HUES64 (cell line): Measurements from ENCODE around the gene SRRM3.
"Not testable (repeated sequence)": the region's sequence is repeated elsewhere in the genome, so short reads cannot be mapped to it uniquely, and the experiment has no call there.

Experiments
- H3K27ac ChIP-seq: 2 replicates; pipeline ENCODE4 v1.7.0; 2013; ENCODE audit warnings: low read depth, low read length, inconsistent platforms
- H3K27me3 ChIP-seq: 2 replicates; pipeline ENCODE4 v1.6.1; 2013; ENCODE audit warnings: mild to moderate bottlenecking, low read length; ENCODE audit not compliant: insufficient read depth
- H3K36me3 ChIP-seq: 2 replicates; pipeline ENCODE4 v1.6.1; 2013; ENCODE audit warnings: mild to moderate bottlenecking, low read length; ENCODE audit not compliant: insufficient read depth
- H3K4me1 ChIP-seq: 2 replicates; pipeline ENCODE4 v1.6.1; 2013; ENCODE audit warnings: mild to moderate bottlenecking, low read length, moderate library complexity; ENCODE audit not compliant: insufficient read depth
- H3K4me3 ChIP-seq: 2 replicates; pipeline ENCODE4 v1.5.1; 2013; ENCODE audit warnings: mild to moderate bottlenecking, low read length, moderate library complexity
- H3K9ac ChIP-seq: 2 replicates; pipeline ENCODE4 v1.6.1; 2013; ENCODE audit warnings: mild to moderate bottlenecking, low read depth, low read length
- H3K9me3 ChIP-seq: 2 replicates; pipeline ENCODE4 v1.6.1; 2013; ENCODE audit warnings: low read depth, low read length; ENCODE audit not compliant: insufficient read depth
- WGBS: fragments of 150-250, 120-280 bp; methylation state at CpG from one replicate; pipeline ENCODE4 v1.1.7; 2013; ENCODE audit warnings: missing lambda C conversion rate; 5-methylcytosine and 5-hydroxymethylcytosine counted together

Gene SRRM3

DNA sequence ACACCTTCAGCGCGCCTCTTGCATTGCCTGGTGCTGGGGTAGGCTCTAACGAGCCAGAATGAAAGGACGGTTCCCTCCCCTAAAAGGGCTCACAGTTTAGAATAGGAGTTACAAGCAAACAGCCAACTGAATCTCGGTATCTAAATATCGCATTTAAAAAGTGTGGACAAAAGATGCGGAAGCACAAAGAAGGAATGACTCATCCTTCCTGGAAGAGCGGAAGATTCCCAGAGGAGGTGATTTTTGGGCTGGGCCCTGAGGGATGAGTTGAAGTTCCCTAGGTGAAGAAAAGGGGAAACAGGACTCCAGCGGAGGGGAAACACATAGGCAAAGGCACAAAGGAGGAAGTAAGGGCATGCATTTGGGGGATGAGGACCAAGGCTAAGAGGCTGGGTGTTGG, 29.9 kb downstream of the SRRM3 start:
- Histone ChIP-seq H3K36me3 (no peaks in the 10 kb centered on the region), H3K4me3 (no peak overlapping the region), H3K4me1 (peaks cover 22% of the 10 kb centered on the region), H3K27me3 (no peaks in the 10 kb centered on the region), H3K9ac (no peak overlapping the region), H3K9me3 (no peaks in the 10 kb centered on the region), H3K27ac (0 out of 2 replicates have a peak overlapping the region, but pooled peaks have one; percentile 25)
- 33% methylated on average over 9 of the region's 9 CpGs for WGBS

DNA sequence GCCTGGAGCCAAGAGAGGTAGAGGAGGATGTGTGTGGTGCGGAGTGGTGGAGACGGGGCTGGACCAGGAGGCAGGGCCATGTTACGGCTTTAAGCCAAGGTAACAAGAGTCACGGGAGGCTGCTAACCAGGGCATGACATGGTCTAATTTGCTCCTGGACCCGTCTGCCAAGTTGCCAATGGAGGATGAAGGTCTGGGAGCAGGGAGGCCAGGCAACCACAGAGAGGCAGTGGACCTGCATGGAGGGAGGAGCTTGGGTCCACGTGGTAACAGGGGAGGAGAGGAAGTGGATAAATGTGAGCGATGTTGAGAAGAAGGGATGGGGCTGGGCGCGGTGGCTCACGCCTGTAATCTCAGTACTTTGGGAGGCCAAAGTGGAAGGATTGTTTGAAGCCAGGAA, 31.0 kb downstream of the SRRM3 start:
- Histone ChIP-seq H3K27me3 (no peaks in the 10 kb centered on the region), H3K9me3 (no peaks in the 10 kb centered on the region), H3K4me3 (no peak overlapping the region), H3K36me3 (no peaks in the 10 kb centered on the region), H3K4me1 (peaks cover 23% of the 10 kb centered on the region), H3K9ac (no peak overlapping the region), H3K27ac (no peak overlapping the region)
- 83% methylated on average over 10 of the region's 10 CpGs for WGBS

DNA sequence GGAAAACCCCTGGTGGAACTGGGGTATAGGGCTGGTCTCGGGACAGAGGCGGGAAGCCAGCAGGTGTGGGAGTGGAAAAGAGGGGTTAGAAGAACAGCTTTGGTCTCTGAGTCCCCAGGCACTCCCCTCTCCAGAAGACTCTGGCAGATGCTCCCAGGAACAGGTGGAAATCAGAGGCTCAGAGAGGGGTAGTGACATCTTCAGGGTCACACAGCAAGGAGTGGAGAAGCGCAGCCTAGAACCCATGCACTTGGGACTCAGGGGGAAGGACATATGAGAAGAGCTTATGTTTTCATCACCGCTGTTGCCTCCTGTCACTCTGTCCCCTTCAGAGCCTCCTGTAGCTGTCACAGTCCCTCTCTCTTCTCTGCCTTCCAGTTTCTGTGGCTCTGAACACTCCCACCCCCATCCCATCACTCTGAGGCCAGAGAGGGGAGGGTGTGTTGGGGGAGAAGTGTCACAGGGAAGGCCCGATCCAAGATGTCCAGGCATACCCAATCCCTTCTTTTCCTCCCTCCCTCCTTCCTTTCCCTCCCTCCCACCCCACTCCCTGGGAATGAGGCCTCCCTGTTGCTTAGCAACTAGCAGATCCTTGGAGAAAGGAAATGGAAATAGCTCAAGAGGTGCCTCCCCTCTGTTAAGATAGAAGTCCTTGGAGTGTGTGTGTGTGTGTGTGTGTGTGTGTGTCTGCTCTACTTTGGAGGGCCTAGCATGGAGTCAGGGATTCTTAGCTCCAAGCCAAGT, 32.0 kb downstream of the SRRM3 start:
- no peaks in the 10 kb centered on the region for H3K9me3 ChIP-seq
- peaks cover 27% of the 10 kb centered on the region for H3K4me1 ChIP-seq
- no peaks in the 10 kb centered on the region for H3K36me3 ChIP-seq
- WGBS = 93% methylated on average over 4 of the region's 5 CpGs
- H3K27ac ChIP-seq = no peak overlapping the region; the same call in 1 of the 2 replicates
- H3K4me3 ChIP-seq = peak overlapping the region; percentile 55; the same call in 1 of the 2 replicates
- no peaks in the 10 kb centered on the region for H3K27me3 ChIP-seq
- no peak overlapping the region for H3K9ac ChIP-seq

DNA sequence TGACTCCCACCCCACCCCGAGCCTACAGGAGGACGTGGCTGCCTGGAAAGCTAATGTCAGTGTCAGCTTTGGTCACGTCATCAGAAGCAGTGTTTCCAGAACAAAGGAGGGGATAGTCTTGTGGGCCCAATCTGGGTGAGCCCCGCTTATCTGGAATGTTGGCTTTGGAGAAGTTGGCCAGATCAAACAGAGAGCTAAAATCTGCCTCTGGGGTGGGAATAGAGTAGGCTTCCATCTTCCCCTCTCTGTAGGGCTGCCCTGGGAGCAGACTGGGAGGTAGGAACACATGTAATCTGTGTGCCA, 32.5 kb downstream of the SRRM3 start:
- no peaks in the 10 kb centered on the region for H3K27me3 ChIP-seq
- no peaks in the 10 kb centered on the region for H3K9me3 ChIP-seq
- H3K27ac ChIP-seq = no peak overlapping the region; the same call in 1 of the 2 replicates
- H3K4me1 ChIP-seq = peaks cover 27% of the 10 kb centered on the region
- no peak overlapping the region for H3K9ac ChIP-seq
- H3K4me3 ChIP-seq = peak overlapping the region; percentile 55; the same call in 1 of the 2 replicates
- no peaks in the 10 kb centered on the region for H3K36me3 ChIP-seq
- 53% methylated on average over 4 of the region's 4 CpGs for WGBS

DNA sequence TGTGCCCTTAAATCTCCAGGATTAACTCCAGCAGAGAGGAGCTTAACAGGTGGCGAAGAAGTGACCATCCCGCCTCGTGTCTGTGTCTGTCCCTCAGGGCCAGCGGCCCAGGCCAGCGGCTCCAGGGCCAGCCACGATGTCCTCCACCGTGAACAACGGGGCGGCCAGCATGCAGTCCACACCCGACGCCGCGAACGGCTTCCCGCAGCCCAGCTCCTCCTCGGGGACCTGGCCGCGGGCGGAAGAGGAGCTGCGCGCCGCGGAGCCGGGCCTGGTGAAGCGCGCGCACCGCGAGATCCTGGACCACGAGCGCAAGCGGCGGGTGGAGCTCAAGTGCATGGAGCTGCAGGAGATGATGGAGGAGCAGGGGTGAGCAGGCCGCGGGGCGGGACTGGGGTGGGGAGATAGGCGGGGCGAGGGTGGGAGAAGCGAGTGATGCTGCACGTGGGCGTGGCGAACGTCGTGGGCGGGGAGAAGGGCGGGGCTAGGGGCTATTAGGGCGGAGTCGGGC, 33.3 kb downstream of the SRRM3 start:
- Histone ChIP-seq H3K9ac (peak overlapping the region; percentile 51), H3K27ac (no peak overlapping the region; the same call in 1 of the 2 replicates), H3K36me3 (no peaks in the 10 kb centered on the region), H3K4me1 (peaks cover 27% of the 10 kb centered on the region), H3K27me3 (no peaks in the 10 kb centered on the region), H3K4me3 (peak overlapping the region; percentile 55), H3K9me3 (no peaks in the 10 kb centered on the region)
- 5% methylated on average over 48 of the region's 48 CpGs for WGBS

DNA sequence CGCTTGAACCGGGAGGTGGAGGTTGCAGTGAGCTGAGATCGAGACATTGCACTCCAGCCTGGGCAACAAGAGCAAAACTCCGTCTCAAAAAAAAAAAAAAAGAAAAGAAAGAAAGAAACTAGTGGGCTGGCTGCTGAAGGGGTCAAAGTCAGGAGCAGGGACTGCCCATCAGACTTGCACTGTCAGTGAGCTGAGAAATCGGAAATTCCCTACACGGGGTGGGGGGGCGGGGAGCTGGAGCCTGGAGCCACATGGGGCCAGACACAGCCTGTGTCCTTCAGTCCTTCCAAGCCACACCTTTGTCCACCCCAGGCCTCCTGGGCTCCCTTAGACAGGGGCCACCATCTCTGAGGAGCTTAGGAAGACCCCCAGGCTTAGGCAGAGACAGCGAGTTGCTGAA, 34.5 kb downstream of the SRRM3 start:
- Histone ChIP-seq H3K4me3 (no peak overlapping the region), H3K27ac (no peak overlapping the region), H3K27me3 (no peaks in the 10 kb centered on the region), H3K9ac (no peak overlapping the region), H3K9me3 (no peaks in the 10 kb centered on the region), H3K36me3 (no peaks in the 10 kb centered on the region), H3K4me1 (peaks cover 23% of the 10 kb centered on the region)
- 80% methylated on average over 8 of the region's 8 CpGs for WGBS

DNA sequence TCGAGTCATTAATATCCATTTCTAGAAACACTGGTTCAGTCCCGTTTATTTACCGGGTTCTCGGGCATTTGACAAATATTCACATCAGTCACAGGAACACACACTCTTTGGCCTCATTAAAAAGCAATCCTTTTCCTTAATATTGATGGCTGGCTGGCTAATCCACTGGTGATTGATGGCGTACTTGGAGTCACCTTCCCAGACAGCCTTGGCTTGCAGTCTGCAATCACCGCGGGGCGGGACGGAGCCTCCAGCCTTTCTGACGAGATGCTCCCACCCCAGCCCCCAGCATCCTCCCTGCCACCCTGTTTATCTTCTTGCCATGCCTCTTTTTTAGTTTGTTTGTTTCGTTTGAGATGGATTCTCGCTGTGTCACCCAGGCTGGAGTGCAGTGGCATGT, 36.6 kb downstream of the SRRM3 start:
- no peaks in the 10 kb centered on the region for H3K27me3 ChIP-seq
- no peak overlapping the region for H3K9ac ChIP-seq
- WGBS = 73% methylated on average over 12 of the region's 12 CpGs
- H3K9me3 ChIP-seq = no peaks in the 10 kb centered on the region; the same call in 1 of the 2 replicates
- no peak overlapping the region for H3K27ac ChIP-seq
- H3K4me3 ChIP-seq = no peak overlapping the region
- H3K36me3 ChIP-seq = no peaks in the 10 kb centered on the region
- H3K4me1 ChIP-seq = peaks cover 15% of the 10 kb centered on the region

DNA sequence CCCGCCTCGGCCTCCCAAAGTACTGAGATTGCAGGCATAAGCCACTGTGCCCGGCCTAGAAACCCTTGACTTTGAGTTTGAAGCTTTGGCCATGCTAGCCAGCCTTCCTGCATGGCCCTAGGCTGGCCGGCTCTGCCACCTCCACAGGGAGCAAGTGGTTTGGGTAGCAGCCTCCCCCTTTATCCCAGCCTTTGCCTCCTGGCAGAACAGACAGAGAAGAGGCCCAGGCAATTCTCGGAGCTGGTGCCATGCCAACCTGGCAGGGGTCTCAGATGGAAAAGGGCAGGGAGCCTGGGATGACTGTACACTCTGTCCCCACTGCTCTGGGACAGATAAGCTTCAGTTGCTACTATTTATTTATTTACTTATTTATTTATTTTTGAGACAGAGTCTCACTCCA, 39.4 kb downstream of the SRRM3 start:
- Histone ChIP-seq H3K9me3 (no peaks in the 10 kb centered on the region; the same call in 1 of the 2 replicates), H3K4me3 (no peak overlapping the region), H3K9ac (no peak overlapping the region), H3K4me1 (peaks cover 10% of the 10 kb centered on the region; the same call in 1 of the 2 replicates), H3K27ac (no peak overlapping the region), H3K27me3 (no peaks in the 10 kb centered on the region), H3K36me3 (no peaks in the 10 kb centered on the region)
- WGBS = 92% methylated on average over 5 of the region's 5 CpGs

DNA sequence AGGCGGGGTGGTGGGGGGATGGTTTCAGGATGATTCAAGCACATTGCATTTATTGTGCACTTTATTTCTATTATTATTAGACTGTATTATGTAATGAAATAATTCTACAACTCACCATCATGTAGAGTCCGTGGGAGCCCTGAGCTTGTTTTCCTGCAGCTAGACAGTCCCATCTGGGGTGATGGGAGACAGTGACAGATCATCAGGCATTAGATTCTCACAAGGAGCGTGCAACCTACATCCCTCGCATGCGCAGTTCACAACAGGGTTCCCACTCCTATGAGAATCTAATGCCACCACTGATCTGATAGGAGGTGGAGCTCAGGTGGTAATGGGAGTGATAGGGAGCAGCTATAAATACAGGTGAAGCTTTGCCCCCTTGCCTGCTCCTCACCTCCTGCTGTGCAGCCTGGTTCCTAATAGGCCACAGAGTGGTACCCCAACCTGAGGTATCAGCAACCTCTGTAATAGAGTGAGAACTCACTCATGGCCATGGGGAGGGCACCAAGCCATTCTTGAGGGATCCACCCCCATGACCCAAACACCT, 40.9 kb downstream of the SRRM3 start:
- not testable (repeated sequence) for H3K9me3 ChIP-seq, H3K9ac ChIP-seq, H3K36me3 ChIP-seq, H3K4me3 ChIP-seq, H3K27ac ChIP-seq, H3K27me3 ChIP-seq
- peaks cover 10% of the 10 kb centered on the region; the same call in 1 of the 2 replicates for H3K4me1 ChIP-seq
- 96% methylated on average over 4 of the region's 5 CpGs for WGBS

DNA sequence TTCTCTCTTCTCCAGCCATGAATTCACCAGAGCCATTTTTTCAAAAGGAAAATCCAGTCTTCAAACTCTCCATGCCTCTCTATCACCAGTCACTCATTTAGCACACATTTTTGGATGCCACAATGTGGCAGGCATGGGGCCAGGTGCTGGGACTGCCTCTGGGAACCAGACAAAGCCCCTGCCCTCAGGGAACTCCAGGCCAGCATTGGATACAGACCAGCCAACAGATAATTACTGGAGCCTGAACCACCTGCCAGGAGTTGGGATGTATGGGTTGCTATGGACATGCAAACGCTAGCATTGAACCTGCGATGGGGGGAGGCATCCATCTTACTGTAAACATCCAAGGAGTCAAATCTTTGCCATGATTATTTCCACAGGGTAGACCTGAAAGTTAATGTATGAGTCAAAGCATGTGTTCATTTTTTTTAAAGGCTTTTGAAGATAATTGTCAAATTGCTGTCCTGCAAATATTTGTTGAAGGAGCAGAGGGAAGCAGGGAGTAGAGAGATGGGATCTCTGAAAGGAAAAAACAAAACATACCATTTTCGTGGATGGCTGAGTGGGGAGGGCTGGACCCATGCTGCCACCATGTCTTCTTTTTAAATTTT, 43.2 kb downstream of the SRRM3 start:
- H3K27me3 ChIP-seq = no peaks in the 10 kb centered on the region
- no peak overlapping the region for H3K4me3 ChIP-seq
- 61% methylated on average over 3 of the region's 3 CpGs for WGBS
- H3K27ac ChIP-seq = no peak overlapping the region
- no peak overlapping the region for H3K9ac ChIP-seq
- H3K36me3 ChIP-seq = no peaks in the 10 kb centered on the region
- H3K9me3 ChIP-seq = no peaks in the 10 kb centered on the region; the same call in 1 of the 2 replicates
- peaks cover 6% of the 10 kb centered on the region; the same call in 1 of the 2 replicates for H3K4me1 ChIP-seq

DNA sequence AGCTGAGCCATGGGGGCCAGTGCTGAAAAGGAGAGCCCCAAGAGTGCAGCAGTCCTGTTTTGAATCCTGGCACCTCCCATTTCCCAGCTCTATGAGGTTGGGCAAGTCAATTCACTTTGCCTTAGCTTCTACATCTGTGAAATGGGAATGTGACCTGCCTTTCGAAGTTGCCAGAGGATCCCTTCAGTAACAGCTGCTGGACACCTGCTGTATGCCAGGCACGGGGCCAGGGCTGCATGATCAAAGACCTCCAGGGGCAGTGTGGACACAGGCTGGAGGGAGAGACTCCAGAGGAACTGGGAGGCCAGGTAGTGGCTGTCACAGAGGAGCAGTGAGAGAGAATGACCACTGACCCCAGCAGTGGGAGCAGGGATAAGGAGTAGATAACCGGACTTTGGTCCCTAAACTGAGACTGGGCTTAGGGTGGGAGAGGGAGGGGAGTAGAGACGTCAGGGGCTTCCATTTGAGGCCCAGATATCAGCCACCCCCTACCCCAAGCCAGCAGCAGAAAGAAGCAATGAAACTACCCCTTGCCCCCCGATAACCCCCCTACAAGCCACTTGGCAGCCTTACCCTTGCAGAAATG, 45.2 kb downstream of the SRRM3 start:
- Histone ChIP-seq H3K36me3 (no peaks in the 10 kb centered on the region), H3K9me3 (no peaks in the 10 kb centered on the region; the same call in 1 of the 2 replicates), H3K27me3 (no peaks in the 10 kb centered on the region), H3K4me3 (no peak overlapping the region), H3K4me1 (peaks cover 6% of the 10 kb centered on the region), H3K9ac (no peak overlapping the region), H3K27ac (no peak overlapping the region)
- 78% methylated on average over 4 of the region's 5 CpGs for WGBS
